Superior temporal gyrus (tissue), 1 donor: ENCODE results near the gene PTPRN2.

Source experiments
- DNase-seq: peaks from one replicate; pipeline ENCODE4 v3.0.0-alpha.2; 2016; ENCODE audit errors: extremely low spot score

The PTPRN2 gene

DNA sequence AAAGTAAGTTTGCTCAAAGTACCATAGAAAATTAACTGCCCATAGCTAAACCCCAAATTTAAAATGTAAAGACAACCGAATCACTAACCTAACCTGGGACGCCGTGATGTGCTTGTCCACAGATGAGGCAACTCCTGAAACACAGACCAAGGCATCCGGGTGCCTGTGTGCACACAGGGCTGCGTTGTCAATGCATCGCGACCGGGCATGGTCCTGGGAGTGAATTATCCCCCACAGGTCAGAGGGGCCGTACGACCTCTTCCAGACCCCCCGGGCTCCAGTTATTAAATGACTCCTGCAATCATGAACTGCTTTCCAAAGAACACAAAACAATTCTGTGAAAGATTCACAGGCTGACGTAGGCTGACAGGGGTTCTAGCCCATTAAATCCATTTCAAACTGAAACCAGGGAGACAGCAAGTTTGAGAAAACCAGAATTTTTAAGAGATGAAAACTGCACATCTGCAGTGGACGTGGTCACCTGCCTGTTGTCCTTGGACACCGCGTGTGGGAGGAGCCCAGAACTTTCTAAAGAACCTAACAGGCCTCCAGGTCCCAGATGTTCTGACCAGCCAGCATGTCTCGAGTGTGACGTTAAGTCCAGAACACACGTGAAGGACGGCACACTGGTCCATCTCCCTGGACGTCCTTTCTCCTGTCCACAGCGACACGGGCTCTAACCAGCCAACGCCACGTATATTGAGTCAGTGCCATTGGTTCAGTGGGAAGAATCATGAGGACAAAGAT, 953.0 kb downstream of the PTPRN2 start:
- no peak for DNase-seq

DNA sequence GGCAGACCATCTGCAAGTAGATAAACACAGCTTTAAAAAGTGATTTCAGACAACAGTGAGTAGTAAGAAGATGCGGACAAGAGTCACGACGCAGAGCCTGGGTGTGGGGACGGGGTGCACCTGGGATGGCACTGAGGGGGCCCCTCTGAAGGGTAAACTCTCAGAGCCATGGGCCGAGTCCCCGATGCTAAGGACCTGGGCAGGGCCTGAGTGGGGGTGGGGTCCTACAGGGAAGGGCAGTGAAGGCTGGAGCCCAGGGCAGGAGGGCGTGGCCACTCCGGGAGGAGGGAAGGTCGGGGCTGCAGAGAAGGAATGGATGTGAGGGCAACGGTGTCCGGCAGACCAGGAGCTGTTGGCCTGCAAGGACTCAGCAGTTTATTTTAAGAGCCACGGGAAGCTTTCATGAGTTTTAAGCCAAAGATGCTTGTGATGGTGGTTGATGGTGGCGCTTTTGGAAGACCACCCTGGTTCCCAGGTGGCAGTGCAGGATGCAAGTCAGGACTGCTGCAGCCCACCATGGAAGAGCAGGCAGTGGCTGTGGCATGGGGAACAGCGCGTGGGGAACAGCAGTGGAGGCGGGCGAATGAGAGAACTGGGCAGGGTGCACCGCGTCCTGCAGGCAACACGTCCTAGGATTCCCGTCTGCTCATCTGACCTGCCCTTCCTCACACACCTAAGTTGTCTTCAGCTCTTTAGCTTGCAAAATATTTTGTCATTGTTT, 954.0 kb downstream of the PTPRN2 start:
- no peak for DNase-seq

- no peak for DNase-seq
These were observed 957.2 kb downstream of the PTPRN2 start for GRCh38 chr7:157630301-157630853.

GRCh38 chr7:157628456-157628855, 959.2 kb downstream of the PTPRN2 start:
- DNase-seq, result no peak

- DNase-seq, result no peak
These were observed 960.0 kb downstream of the PTPRN2 start for GRCh38 chr7:157627646-157628045.

DNA sequence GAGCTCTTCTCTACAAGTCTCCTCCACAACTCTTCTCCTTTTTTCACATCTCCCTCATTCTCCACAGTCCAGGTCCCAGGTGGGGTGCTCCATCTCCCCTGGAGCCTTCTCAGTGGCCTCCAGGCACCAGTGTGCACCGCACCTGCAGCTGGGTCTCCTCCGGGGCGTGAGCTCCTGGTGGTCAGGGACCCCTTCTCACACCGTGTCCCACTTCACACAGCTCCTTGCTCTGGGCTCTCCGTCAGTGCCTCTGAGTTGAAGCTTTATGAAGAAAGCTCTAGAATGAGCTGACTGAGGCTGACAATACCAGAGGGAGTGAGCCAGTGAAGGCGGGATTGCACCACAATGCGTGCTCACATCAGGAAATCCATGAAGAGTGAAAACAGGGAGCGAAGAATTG, 960.6 kb downstream of the PTPRN2 start:
- no peak for DNase-seq

DNA sequence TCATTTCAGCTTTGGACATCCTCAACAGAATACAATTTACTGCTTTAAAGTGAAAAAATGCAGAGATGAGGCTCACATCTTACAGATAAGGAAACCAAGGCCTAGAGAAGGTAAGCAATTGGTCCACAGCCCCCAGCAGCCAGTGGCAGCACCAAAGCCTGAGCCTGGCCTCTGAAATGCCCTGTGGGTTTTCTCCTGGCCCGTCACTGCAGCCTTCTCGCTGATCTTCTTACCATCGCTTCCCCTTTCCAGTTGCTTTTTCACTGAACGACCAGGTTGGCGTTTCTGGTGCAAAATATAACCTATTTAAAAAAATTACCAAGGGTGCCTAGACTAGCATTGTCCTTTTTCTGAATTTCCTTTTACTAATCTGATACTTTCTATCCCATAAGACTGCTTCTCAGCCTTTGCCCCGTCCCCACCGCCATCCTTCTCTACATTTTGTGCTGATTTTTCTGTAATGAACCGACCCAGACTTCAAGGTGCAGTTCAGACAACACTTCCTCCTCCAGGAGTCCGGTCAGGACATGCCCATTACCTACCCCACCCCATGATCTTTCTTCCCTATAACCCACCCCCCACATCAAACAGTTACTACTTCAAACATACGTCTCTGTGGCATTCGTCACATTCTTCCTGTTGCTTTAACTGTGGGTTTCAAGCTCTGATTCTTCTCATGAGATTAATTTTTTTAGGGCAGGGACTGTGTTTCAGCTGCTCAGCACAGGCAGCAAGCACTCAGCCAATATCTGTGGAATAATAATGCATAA, 961.5 kb downstream of the PTPRN2 start:
- DNase-seq, result no peak

DNA sequence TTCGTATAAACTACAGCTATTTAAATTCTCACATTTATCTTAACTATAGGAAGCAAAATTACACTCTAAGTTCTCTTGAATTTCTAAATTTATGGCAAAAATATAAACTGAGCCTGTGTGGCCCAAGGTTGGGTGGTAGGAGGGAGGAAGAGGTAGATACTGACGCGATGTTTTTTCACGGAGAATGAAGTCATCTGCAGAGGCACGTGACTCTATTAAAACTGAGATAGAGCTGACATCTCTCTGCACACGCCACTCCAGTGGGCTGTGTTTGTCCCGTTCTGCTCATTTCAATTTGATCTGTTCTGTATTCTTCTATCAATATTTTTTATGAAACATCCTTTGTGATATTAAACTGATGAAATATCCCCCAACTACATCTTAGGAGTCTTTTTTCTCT, 964.1 kb downstream of the PTPRN2 start:
- DNase-seq, result no peak

GRCh38 chr7:157622408-157623205, 965.0 kb downstream of the PTPRN2 start:
- no peak for DNase-seq

DNA sequence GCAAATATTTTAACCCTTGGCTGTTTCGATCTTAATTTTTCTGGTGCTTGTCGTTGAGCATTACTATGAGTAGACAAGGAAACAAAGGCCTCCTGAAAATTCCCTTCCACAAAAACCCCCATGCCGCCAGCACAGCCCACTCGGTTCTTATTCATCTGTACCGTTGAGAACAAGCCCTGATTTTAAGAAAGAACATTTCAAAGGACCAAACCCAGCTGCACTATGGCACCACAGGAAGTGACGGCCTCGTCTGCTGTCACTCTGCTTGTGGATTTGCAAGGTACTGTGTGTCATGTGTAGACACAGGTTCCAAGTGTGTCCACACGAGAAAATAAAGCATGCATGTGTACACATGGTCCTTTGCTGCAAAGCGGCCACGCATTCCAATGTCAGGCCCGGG, 965.6 kb downstream of the PTPRN2 start:
- no peak for DNase-seq

- no peak for DNase-seq
These were observed 966.4 kb downstream of the PTPRN2 start for GRCh38 chr7:157621131-157621681.

DNA sequence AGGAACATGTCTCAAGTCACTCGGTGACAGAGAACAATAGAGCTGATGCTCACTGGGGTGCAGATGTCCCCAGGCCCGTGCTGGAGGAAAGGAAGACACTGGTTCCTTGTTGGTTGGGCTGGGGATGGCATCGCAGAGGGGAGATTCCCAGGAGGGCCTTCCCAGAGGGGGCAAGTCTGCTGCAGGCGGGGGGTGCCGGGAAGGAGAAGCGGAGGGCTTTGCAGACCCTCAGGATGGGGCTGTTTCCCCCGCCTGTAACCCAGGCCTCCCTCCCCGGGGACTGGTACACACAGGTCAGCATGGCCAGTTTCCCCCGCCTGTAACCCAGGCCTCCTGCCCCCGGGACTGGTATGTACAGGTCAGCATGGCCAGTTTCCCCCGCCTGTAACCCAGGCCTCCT, 967.0 kb downstream of the PTPRN2 start:
- no peak for DNase-seq

- DNase-seq, result no peak
These were observed 967.7 kb downstream of the PTPRN2 start for GRCh38 chr7:157619753-157620525.

DNA sequence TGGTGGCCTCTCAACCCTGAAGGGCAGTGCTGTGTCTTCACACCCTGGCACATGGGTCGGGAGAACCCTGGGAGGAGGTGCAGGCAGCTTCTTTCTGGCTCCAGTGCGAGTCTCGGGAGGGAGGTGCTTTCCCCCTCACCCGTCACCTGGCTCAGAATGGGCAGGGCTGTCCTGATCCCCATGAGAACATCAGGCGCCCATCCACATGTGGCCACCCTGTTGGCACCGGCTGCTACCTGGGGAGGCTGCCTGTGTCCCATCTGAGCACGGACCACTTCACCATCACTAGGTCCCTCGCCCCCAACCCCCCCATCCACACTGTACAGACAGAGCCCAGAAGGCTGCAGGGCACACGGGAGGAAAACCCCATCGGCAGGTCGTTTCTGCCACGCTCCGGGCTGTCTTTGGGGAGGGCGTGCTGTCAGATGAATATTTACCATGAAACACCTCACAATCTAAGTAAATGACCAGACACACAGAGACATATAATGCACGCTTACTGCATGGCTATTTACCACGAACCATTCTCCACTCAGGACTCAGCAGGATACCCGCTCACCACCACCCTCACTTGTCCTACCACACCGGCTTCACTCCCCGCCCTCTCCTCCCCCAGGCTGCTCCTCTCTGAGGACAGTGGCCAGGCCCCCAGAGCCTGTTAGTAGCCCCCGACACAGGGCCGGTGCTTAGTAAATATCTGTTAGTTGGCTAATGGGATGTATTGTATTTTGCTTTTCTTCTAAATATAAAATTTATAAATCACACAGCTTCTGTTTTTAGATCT, 968.6 kb downstream of the PTPRN2 start:
- DNase-seq, result no peak

GRCh38 chr7:157618091-157618726, 969.4 kb downstream of the PTPRN2 start:
- DNase-seq, result no peak

DNA sequence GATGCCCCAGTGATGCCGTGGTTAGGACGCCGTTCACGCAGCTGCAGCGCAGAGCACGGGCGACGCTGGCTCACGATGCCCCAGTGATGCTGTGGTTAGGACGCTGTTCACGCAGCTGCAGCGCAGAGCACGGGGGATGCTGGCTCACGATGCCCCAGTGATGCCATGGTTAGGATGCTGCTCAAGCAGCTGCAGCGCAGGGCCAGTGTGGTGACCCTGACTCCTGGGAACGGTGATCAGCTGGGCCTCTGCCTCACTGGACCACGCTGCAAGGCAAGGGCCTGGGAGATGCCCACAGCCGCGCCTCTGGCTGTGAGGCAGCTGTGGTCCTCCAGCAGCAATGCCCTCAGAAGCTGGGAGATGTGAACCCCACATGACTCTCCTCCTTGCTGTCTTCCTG, 970.2 kb downstream of the PTPRN2 start:
- no peak for DNase-seq

- no peak for DNase-seq
These were observed 970.7 kb downstream of the PTPRN2 start for GRCh38 chr7:157616931-157617330.

DNA sequence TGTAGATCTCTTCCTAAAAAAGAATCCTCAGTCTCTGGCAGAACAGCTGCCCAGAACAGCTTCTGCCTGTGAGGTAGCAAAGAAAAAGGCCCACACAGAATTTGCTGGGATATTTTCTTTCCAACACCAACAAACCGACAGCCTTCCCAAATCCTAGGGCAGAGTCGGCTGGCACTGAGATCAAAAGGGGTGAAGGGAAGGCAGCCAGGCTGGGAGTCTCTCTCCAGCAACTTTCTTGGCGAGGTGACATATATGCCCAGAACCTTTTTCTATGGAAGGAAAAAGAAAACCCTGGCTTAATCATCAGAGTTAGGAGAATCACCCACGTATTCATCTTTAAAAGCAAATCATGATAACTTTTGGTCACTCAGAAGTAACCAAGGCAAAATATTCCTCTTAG, 971.2 kb downstream of the PTPRN2 start:
- peak; percentile 49 for DNase-seq

GRCh38 chr7:157615852-157616251, 971.8 kb downstream of the PTPRN2 start:
- no peak for DNase-seq
